ENCODE data around the gene KIF13A.

KIF13A gene

DNA sequence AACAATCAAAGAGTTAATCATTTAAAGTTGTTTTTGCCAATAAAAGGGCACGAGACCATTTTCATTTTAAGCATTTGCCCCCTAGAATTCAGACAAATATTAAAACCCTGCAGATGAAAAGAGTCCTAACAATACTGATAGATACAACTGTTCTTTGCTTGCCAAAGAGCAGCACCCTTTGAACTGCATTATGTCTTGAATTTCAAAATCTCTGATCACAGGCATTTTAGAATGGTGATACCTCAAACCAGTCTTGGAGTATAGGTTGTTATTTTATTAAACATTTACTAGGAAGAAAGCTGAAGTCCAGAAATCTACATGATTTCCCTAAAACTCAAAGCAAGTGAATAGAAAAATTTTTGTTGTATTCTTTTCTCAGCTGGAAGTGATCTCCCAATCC is 108.7 kb downstream of the KIF13A start:
- no peak for DNase-seq (ENCODE audit: low spot score)
- in situ Hi-C loops (cut with MboI; ENCODE audit: low sequenced_read_pairs, unreplicated experiment), result no loop called here
- TF ChIP-seq, protein P1, sequence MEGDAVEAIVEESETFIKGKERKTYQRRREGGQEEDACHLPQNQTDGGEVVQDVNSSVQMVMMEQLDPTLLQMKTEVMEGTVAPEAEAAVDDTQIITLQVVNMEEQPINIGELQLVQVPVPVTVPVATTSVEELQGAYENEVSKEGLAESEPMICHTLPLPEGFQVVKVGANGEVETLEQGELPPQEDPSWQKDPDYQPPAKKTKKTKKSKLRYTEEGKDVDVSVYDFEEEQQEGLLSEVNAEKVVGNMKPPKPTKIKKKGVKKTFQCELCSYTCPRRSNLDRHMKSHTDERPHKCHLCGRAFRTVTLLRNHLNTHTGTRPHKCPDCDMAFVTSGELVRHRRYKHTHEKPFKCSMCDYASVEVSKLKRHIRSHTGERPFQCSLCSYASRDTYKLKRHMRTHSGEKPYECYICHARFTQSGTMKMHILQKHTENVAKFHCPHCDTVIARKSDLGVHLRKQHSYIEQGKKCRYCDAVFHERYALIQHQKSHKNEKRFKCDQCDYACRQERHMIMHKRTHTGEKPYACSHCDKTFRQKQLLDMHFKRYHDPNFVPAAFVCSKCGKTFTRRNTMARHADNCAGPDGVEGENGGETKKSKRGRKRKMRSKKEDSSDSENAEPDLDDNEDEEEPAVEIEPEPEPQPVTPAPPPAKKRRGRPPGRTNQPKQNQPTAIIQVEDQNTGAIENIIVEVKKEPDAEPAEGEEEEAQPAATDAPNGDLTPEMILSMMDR (IDR thresholded peaks at IDR 0.05; ENCODE audit: borderline replicate concordance, control extremely low read depth, extremely low read depth, insufficient read depth, missing control alignments), result no peak

DNA sequence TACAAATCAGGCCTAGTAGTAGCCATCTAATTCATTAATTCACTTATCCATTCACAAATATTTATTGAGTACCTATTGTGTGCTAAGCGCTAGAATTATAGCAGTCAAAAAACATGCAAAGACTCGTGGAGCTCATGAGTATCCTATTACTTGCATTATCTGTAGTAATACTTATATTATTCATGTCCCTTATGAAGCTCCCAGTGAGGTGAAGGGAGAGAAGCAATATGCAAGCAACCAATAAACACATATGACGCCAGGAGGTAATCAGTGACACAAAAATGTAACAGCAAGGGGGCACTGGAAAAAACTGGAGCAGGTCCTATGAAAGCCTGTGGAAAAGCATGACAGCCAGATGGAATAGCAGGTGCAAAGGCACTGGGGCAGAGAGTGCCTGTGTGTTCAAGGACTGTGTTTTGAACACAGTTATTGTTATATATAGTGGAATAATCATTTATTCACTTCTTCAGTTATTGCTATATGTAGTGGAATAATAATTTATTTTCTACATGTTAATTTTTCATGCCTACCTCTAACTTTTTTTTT is 109.5 kb downstream of the KIF13A start:
- TF ChIP-seq, protein P1 (IDR thresholded peaks at IDR 0.05; ENCODE audit: borderline replicate concordance, control extremely low read depth, extremely low read depth, insufficient read depth, missing control alignments), result no peak
- in situ Hi-C loops (cut with MboI; ENCODE audit: low sequenced_read_pairs, unreplicated experiment), result no loop called here
- DNase-seq (ENCODE audit: low spot score), result no peak

DNA sequence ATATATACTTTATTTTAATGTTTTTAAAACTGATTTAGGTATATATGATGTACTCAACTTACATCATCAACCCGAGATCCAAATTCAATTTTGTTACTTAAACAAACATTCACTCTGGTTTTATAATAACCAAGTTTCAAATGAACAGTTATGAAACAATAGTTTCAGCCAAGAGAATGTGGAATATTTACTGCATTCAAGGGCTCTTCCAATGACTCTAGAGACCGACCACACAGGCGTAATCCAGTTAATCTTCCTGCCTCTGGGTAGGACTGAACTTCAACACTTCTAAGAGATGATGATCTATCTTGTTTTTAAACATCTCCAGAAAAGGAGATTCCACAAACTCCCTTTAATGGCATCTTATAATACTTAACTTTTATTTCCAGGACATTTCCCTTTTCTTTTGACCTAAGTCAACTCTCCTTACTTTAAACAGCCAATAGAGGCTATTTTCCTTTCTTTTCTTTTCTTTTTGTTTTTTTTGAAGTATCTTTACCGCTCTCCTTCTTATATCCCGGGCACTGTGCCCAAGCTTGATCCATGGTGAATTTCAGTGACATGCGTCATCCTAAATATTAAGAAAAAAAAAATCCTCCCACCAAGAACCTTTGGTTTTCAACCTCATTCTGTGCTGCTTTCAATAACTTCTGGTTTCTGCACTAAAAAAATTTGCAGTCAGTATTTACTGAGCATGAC is 110.1 kb downstream of the KIF13A start:
- in situ Hi-C loops (cut with MboI; ENCODE audit: low sequenced_read_pairs, unreplicated experiment), result no loop called here
- TF ChIP-seq, protein P1 (IDR thresholded peaks at IDR 0.05; ENCODE audit: borderline replicate concordance, control extremely low read depth, extremely low read depth, insufficient read depth, missing control alignments), result no peak

DNA sequence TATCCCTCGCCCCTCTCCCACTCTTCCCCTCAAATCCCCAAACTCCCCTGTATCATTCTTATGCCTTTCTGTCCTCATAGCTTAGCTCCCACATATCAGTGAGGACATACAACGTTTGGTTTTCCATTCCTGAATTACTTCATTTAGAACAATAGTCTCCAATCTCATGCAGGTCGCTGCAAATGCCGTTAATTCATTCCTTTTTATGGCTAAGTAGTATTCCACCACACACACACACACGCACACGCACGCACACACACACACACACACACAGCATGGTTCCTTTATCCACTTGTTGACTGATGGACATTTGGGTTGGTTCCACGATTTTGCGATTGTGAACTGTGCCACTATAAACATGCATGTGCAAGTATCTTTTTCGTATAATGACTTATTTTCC is 112.7 kb downstream of the KIF13A start:
- no peak for DNase-seq (ENCODE audit: low spot score)
- in situ Hi-C loops (cut with MboI; ENCODE audit: low sequenced_read_pairs, unreplicated experiment), result no loop called here
- TF ChIP-seq, protein P1 (IDR thresholded peaks at IDR 0.05; ENCODE audit: borderline replicate concordance, control extremely low read depth, extremely low read depth, insufficient read depth, missing control alignments), result no peak

More for the DNA sequence above, 110.1 kb downstream of the KIF13A start:
- DNase-seq (ENCODE audit: low spot score), result no peak

DNA sequence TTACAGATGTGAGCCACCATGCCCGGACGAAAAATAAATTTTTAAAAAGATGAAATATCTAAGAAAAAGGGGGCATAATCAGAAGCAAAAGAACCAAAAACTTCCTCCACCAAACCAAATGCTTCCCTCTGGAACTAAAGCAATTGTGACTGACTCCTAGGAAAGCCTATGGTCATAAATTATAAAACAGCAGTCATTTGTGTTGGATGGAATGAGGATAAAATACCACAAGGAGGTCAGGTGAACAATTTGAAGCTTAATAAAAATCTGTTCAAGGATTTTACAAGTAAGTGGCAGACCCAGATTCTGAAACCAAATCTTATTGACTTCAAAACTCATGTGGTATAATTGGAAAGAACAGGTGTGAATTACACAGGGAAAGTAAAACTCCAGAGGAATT is 114.5 kb downstream of the KIF13A start:
- TF ChIP-seq, protein P1 (IDR thresholded peaks at IDR 0.05; ENCODE audit: borderline replicate concordance, control extremely low read depth, extremely low read depth, insufficient read depth, missing control alignments), result no peak
- DNase-seq (ENCODE audit: low spot score), result no peak
- in situ Hi-C loops (cut with MboI; ENCODE audit: low sequenced_read_pairs, unreplicated experiment), result no loop called here

DNA sequence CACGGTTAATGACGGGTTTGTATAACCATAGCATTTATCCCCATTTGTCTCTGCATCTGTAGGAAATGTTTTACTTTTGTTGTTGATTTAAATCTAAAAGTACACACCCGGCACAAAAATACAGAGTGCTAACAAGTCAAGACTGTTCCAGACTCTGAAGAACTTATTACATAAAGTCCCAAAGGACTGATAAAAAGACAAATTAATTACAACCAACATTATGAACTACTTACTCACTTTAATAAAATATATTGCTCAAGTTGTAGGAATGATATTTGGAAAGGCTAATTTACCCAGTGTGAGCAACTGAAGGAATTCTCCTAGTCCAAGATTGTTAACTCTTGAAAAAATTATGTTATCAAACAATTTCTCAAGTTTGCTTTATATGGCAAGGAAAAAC is 115.6 kb downstream of the KIF13A start:
- in situ Hi-C loops (cut with MboI; ENCODE audit: low sequenced_read_pairs, unreplicated experiment), result no loop called here
- no peak for DNase-seq (ENCODE audit: low spot score)
- TF ChIP-seq, protein P1 (IDR thresholded peaks at IDR 0.05; ENCODE audit: borderline replicate concordance, control extremely low read depth, extremely low read depth, insufficient read depth, missing control alignments), result no peak

Measured in GM13976 (cell line).